GM12875 (cell line): ENCODE results near the gene DND1.

Source experiments
- H3K4me3 ChIP-seq: one replicate; pipeline ENCODE4 v1.5.1; 2011; ENCODE audit warnings: low read depth, low read length, control low read depth
- CTCF ChIP-seq: IDR thresholded peaks from 2 replicates; pipeline ENCODE4 v1.5.1; 2011; ENCODE audit warnings: low read depth, mild to moderate bottlenecking, control low read depth, inconsistent platforms, low read length, moderate library complexity, borderline replicate concordance; ENCODE audit not compliant: insufficient read depth

DND1 gene

GRCh38 chr5:140707812-140708211 is 34.4 kb upstream of the DND1 start:
- no peak for TF ChIP-seq CTCF
- H3K4me3 ChIP-seq: no peak overlapping the region

- H3K4me3 ChIP-seq: peak within 1 kb of the TSS; percentile 61
- no peak for TF ChIP-seq CTCF
Measured at GRCh38 chr5:140700177-140701144, 27.1 kb upstream of the DND1 start, which contains the start of gene ZMAT2. Gene ZMAT2, plus strand, starts transcription at chr5:140700447. Its CDS starts 14 bp downstream, at chr5:140700461.

- no peak overlapping the region for H3K4me3 ChIP-seq
- no peak for TF ChIP-seq CTCF
Measured at GRCh38 chr5:140696891-140697492, 23.6 kb upstream of the DND1 start.

GRCh38 chr5:140694276-140694675 is 20.9 kb upstream of the DND1 start:
- no peak for TF ChIP-seq CTCF
- H3K4me3 ChIP-seq: no peak overlapping the region

- TF ChIP-seq CTCF: no peak
- peak within 1 kb of the TSS; percentile 99 for H3K4me3 ChIP-seq
Measured at GRCh38 chr5:140690941-140691924, 17.9 kb upstream of the DND1 start, which contains the start of the genes HARS1 and HARS2. Gene HARS1, minus strand, starts transcription at chr5:140691370. Its CDS starts 66 bp downstream, at chr5:140691304. Gene HARS2, plus strand, starts transcription at chr5:140691455. Its CDS starts 194 bp downstream, at chr5:140691649.

GRCh38 chr5:140690376-140690932 is 17.1 kb upstream of the DND1 start:
- peak overlapping the region; percentile 99 for H3K4me3 ChIP-seq
- no peak for TF ChIP-seq CTCF
